Heart right ventricle (tissue), 16 donors: ENCODE measurements around the gene UCKL1. TPM values are rescaled to one million over a fixed set of nuclear protein-coding genes. Genes with fewer than 3 reads are reported as not detected.
A peak's percentile ranks its signal among the peaks of the same experiment; 100 is the strongest.

Source experiments
- ATAC-seq, 8 donors: fragments of 200-7000 bp; cut with Tn5 transposase; one replicate each; pipeline ENCODE4 v1.9.1; 2020; ENCODE audit warnings: mild to moderate bottlenecking in 8 of 8, moderate library complexity in 8 of 8, moderate number of reproducible peaks in 1 of 8
- DNase-seq, 2 donors: peaks; one replicate each; pipeline ENCODE4 v3.0.0-alpha.2; 2020
- H3K27ac ChIP-seq, 10 donors: fragments of 200-600 bp; sonication (generic) in 2 of 10; one replicate each; pipeline versions ENCODE4 v1.5.0 to v1.8.0; 2020 to 2022; ENCODE audit warnings: mild to moderate bottlenecking in 3 of 10
- H3K27me3 ChIP-seq, 7 donors: fragments of 200-600 bp; one replicate each; pipeline ENCODE4 v1.8.0; 2021 to 2022; ENCODE audit warnings: mild to moderate bottlenecking in 2 of 7
- H3K36me3 ChIP-seq, 9 donors: fragments of 200-600 bp; sonication (generic) in 1 of 9; one replicate each; pipeline versions ENCODE4 v1.5.0 to v1.8.0; 2020 to 2022; ENCODE audit warnings: mild to moderate bottlenecking in 2 of 9
- H3K4me1 ChIP-seq, 9 donors: fragments of 200-600 bp; sonication (generic) in 1 of 9; one replicate each; pipeline versions ENCODE4 v1.5.0 to v1.8.0; 2020 to 2022; ENCODE audit warnings: mild to moderate bottlenecking in 4 of 9
- H3K4me3 ChIP-seq, 10 donors: fragments of 200-600 bp; sonication (generic) in 2 of 10; one replicate each; pipeline versions ENCODE4 v1.5.0 to v1.8.0; 2020 to 2022; ENCODE audit warnings: mild to moderate bottlenecking in 7 of 10, moderate library complexity in 2 of 10
- H3K9me3 ChIP-seq, 11 donors: fragments of 200-600 bp in 10 of 11; sonication (generic) in 2 of 11; one replicate each; pipeline versions ENCODE4 v1.5.0 to v1.8.0; 2013 to 2022; ENCODE audit warnings: mild to moderate bottlenecking in 2 of 11, control low read depth in 1 of 11, moderate library complexity in 1 of 11
- CTCF ChIP-seq, 9 donors: fragments of 200-600 bp; sonication (generic) in 2 of 9; IDR thresholded peaks; one replicate each; pipeline versions ENCODE4 v1.5.0 to v1.8.0; 2021 to 2022; ENCODE audit warnings: antibody characterized with exemption in 9 of 9, mild to moderate bottlenecking in 5 of 9, moderate library complexity in 1 of 9
- WGBS, 2 donors: extraction: QIAGEN DNeasy Blood & Tissue Kit; methylation state at CpG; one replicate each; pipeline ENCODE4 v1.1.7; 2013; ENCODE audit warnings: inconsistent platforms in 1 of 2; 5-methylcytosine and 5-hydroxymethylcytosine counted together
- intact Hi-C, 10 donors: fragments of 100-400 bp; cut with DNase I; formaldehyde crosslinking; loops; one replicate each; pipeline versions ENCODE4 v1.11.1 to v1.14.2; 2022
- polyA plus RNA-seq, 2 donors: library from polyadenylated mRNA; stranded (reverse); fragments of 200-250 nt; gene quantifications; one replicate each; pipeline ENCODE4 v1.2.3, GENCODE V29; 2013
- total RNA-seq, 10 donors: library from RNA; stranded (reverse); fragmentation: NEBNext Ultra II Directional in 3 of 10; extraction: Animal tissue kit (Norgen Biotek cat#: 25700) in 3 of 10; gene quantifications; one replicate each; pipeline versions ENCODE4 v1.2.1 to v1.2.4, GENCODE V29; 2021 to 2023
- donor health status: Arrhythmogenic right ventricular cardiomyopathy.
- donor health status: ischemic (EF 13 %, LVEDD 7.1; RV severe dilation, severe dysfunction).
- donor health status: healthy with polysubstance abuse.
- donor health status: DM: no; HTN: yes; CAD: no.
- donor health status: DM: no; HTN: no; CAD: no.
- donor health status: ischemic (EF 25% LVEDD 6.9; RV normal size, moderate dysfunction).
- donor health status: ischemic (EF 25% LVEDD 5.7; RV mildly dilated, moderate dysfunction).
- donor health status: healthy.
- donor health status: DM: yes; HTN: yes; CAD: no.
- donor health status: Ischemic cardiomyopathy.
- donor health status: ischemic (EF 35%, LVEDD 5.7; RV mildly dilated, moderate dysfunction).
- donor health status: nonischemic (EF 11% LVEDD 7.7; RV severe dilation, severe dysfunction).
- donor health status: DM: yes; HTN: yes; CAD: no.
- donor health status: PGD.
- donor health status: ischemic (EF 29% LVEDD 5.4; RV normal size, mild dysfunction).
- donor health status: nonischemic (EF 23%, LVEDD 6.1; RV moderate dilation, normal function).

UCKL1 gene
- total and polyA plus RNA-seq, 12 donors: 27.3 to 130 (median 40.3) TPM

GRCh38 chr20:64001607-64002011 is 45.4 kb upstream of the UCKL1 start:
- no peak for ATAC-seq
- WGBS, 2 donors: 69 to 73% methylated on average over 11 of the region's 11 CpGs
- no peak overlapping the region for H3K4me3 ChIP-seq
- peaks cover 0 to 100% (median 65%) of the 10 kb centered on the region in 9 donors for H3K36me3 ChIP-seq
- no peak overlapping the region for H3K27ac ChIP-seq
- no peak for TF ChIP-seq CTCF (IDR thresholded peaks at IDR 0.05)
- intact Hi-C loops: no loop called here
- no peak for DNase-seq
- H3K9me3 ChIP-seq: no peaks in the 10 kb centered on the region
- peaks cover 0 to 27% (median 0%) of the 10 kb centered on the region in 9 donors for H3K4me1 ChIP-seq
- no peaks in the 10 kb centered on the region for H3K27me3 ChIP-seq

GRCh38 chr20:64000906-64001305 is 44.7 kb upstream of the UCKL1 start:
- Histone ChIP-seq H3K4me1 (peaks cover 0 to 27% (median 0%) of the 10 kb centered on the region in 9 donors), H3K36me3 (peaks cover 0 to 100% (median 67%) of the 10 kb centered on the region in 9 donors), H3K27me3 (no peaks in the 10 kb centered on the region), H3K4me3 (no peak overlapping the region), H3K27ac (no peak overlapping the region), H3K9me3 (no peaks in the 10 kb centered on the region)
- no peak for DNase-seq
- WGBS, 2 donors: 81 to 86% methylated on average over 12 of the region's 12 CpGs
- intact Hi-C loops: no loop called here
- ATAC-seq: no peak
- no peak for TF ChIP-seq CTCF (IDR thresholded peaks at IDR 0.05)

GRCh38 chr20:63982937-63983336 is 26.7 kb upstream of the UCKL1 start:
- Histone ChIP-seq H3K4me3 (no peak overlapping the region), H3K9me3 (no peaks in the 10 kb centered on the region), H3K27ac (no peak overlapping the region), H3K4me1 (peaks cover 21 to 52% (median 40%) of the 10 kb centered on the region in 9 donors), H3K27me3 (no peaks in the 10 kb centered on the region), H3K36me3 (peaks cover 0 to 57% (median 39%) of the 10 kb centered on the region in 9 donors)
- 90 to 91% methylated on average over 14 of the region's 14 CpGs for WGBS, 2 donors
- intact Hi-C loops: loop anchor here in 6 of 10 donors (5.0 to 10.0 kb wide), 5 partner anchors 52 to 139 kb away; partner anchors contain the start of gene C20orf204 (in 4 of the 6)
- no peak for TF ChIP-seq CTCF (IDR thresholded peaks at IDR 0.05)
- DNase-seq: no peak
- no peak for ATAC-seq

- peaks cover 0 to 38% (median 23%) of the 10 kb centered on the region in 9 donors for H3K36me3 ChIP-seq
- no peaks in the 10 kb centered on the region for H3K9me3 ChIP-seq
- intact Hi-C loops: loop anchor here in 8 of 10 donors (2.0 to 10.0 kb wide), 7 partner anchors 54 to 141 kb away; partner anchors contain the start of genes C20orf204 (in 4 of the 8) and TCEA2 (in 2 of the 8)
- DNase-seq: peak; percentile 96
- TF ChIP-seq CTCF (IDR thresholded peaks at IDR 0.05): peak; percentile 45 to 98 (median 90)
- H3K4me1 ChIP-seq: peaks cover 21 to 52% (median 43%) of the 10 kb centered on the region in 9 donors
- peak; percentile 85 to 96 (median 93) for ATAC-seq
- no peaks in the 10 kb centered on the region for H3K27me3 ChIP-seq
- 0 to 1% methylated on average over 73 to 75 of the region's 75 CpGs for WGBS, 2 donors
- H3K4me3 ChIP-seq: peak within 1 kb of the TSS; percentile 83 to 100 (median 94)
- peak within 1 kb of the TSS; percentile 36 to 92 (median 86) for H3K27ac ChIP-seq
These were observed 24.9 kb upstream of the UCKL1 start, which contains the start of gene PRPF6 for GRCh38 chr20:63980806-63981728. TSS of gene PRPF6 (plus strand) at chr20:63981132. CDS start at chr20:63981246, 114 bp downstream.
